ENCODE results near the gene RBM39. TPM values are rescaled to one million over a fixed set of nuclear protein-coding genes. Genes with fewer than 3 reads are reported as not detected.

Gene RBM39
- total and polyA plus RNA-seq, 11 donors, result 72.6 to 165 (median 112) TPM

- 35 to 39% (median 38%) methylated on average over 4 of the region's 4 CpGs for WGBS, 4 donors
- DNase-seq (no peak), ATAC-seq (no peak)
- H3K36me3 ChIP-seq, result peaks cover 0 to 73% (median 71%) of the 10 kb centered on the region in 9 donors
- peak overlapping the region in 1 of 12 donors; percentile 43 for H3K27ac ChIP-seq
- intact Hi-C loops (cut with DNase I), result loop anchor here in 4 of 10 donors (5.0 to 10.0 kb wide), 2 partner anchors 36 to 146 kb away; no protein-coding TSS in a partner anchor
- peaks cover 26 to 80% (median 65%) of the 10 kb centered on the region in 12 donors for H3K4me1 ChIP-seq
- H3K4me3 ChIP-seq, result peak overlapping the region in 4 of 12 donors; percentile 75 to 91 (median 82)
- H3K27me3 ChIP-seq, result no peaks in the 10 kb centered on the region
- no peak for TF ChIP-seq POLR2A (IDR thresholded peaks at IDR 0.05)
- H3K9me3 ChIP-seq, result no peaks in the 10 kb centered on the region
Measured at GRCh38 chr20:35738410-35739179, 3.5 kb downstream of the RBM39 start.

GRCh38 chr20:35737865-35738333 lies 4.2 kb downstream of the RBM39 start:
- intact Hi-C loops (cut with DNase I), result loop anchor here in 4 of 10 donors (5.0 to 10.0 kb wide), 2 partner anchors 36 to 147 kb away; no protein-coding TSS in a partner anchor
- Histone ChIP-seq H3K4me3 (peak overlapping the region in 3 of 12 donors; percentile 75 to 91 (median 77)), H3K4me1 (peaks cover 27 to 80% (median 63%) of the 10 kb centered on the region in 12 donors), H3K27ac (no peak overlapping the region), H3K36me3 (peaks cover 0 to 80% (median 78%) of the 10 kb centered on the region in 9 donors), H3K9me3 (no peaks in the 10 kb centered on the region), H3K27me3 (no peaks in the 10 kb centered on the region)
- TF ChIP-seq POLR2A (IDR thresholded peaks at IDR 0.05), result no peak
- TF ChIP-seq, protein P1, sequence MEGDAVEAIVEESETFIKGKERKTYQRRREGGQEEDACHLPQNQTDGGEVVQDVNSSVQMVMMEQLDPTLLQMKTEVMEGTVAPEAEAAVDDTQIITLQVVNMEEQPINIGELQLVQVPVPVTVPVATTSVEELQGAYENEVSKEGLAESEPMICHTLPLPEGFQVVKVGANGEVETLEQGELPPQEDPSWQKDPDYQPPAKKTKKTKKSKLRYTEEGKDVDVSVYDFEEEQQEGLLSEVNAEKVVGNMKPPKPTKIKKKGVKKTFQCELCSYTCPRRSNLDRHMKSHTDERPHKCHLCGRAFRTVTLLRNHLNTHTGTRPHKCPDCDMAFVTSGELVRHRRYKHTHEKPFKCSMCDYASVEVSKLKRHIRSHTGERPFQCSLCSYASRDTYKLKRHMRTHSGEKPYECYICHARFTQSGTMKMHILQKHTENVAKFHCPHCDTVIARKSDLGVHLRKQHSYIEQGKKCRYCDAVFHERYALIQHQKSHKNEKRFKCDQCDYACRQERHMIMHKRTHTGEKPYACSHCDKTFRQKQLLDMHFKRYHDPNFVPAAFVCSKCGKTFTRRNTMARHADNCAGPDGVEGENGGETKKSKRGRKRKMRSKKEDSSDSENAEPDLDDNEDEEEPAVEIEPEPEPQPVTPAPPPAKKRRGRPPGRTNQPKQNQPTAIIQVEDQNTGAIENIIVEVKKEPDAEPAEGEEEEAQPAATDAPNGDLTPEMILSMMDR (IDR thresholded peaks at IDR 0.05), result no peak
- DNase-seq (no peak), ATAC-seq (no peak)
- 82 to 94% (median 88%) methylated on average over 15 of the region's 15 CpGs for WGBS, 4 donors

DNA sequence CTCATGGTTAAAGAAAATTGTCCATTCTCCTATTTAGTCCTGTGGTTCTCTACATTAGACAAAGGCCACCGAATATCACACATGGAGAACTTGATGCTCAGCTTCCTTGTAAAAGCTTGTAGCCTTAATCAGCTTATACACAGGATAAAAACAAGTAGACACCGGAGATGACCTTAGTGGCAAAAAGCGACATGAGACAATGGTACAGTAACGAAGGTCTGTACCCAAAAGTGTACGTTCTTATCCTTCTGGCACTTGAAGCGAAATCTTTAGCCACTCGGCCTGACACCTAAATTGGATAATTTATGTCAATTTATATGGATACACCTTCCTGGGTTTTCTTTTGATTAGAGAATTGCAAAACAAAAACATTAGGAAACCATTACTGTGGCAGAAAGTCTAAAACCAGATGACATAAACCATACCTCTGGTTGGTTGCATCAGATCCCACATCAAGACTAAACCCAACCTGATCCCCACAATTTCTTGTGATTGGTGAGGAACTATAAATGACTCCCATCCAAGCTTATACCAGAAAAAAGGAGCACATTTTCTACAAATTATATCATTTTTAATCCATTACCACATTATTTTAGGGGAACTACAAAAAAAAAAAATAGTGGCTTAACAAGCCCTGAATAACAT lies 6.1 kb downstream of the RBM39 start:
- Histone ChIP-seq H3K27ac (peak overlapping the region in 1 of 12 donors; percentile 19), H3K4me3 (peak overlapping the region in 4 of 12 donors; percentile 3 to 16 (median 8)), H3K4me1 (peaks cover 29 to 98% (median 80%) of the 10 kb centered on the region in 12 donors), H3K27me3 (no peaks in the 10 kb centered on the region), H3K36me3 (peaks cover 0 to 100% (median 97%) of the 10 kb centered on the region in 9 donors), H3K9me3 (no peaks in the 10 kb centered on the region)
- ATAC-seq, result no peak
- TF ChIP-seq POLR2A (IDR thresholded peaks at IDR 0.05), result no peak
- TF ChIP-seq, protein P1 (IDR thresholded peaks at IDR 0.05), result no peak
- intact Hi-C loops (cut with DNase I), result loop anchor here in 5 of 10 donors (2.0 to 10.0 kb wide), 3 partner anchors 27 to 149 kb away; no protein-coding TSS in a partner anchor
- DNase-seq, result no peak
- WGBS, 4 donors, result 21 to 32% (median 29%) methylated on average over 7 of the region's 7 CpGs

DNA sequence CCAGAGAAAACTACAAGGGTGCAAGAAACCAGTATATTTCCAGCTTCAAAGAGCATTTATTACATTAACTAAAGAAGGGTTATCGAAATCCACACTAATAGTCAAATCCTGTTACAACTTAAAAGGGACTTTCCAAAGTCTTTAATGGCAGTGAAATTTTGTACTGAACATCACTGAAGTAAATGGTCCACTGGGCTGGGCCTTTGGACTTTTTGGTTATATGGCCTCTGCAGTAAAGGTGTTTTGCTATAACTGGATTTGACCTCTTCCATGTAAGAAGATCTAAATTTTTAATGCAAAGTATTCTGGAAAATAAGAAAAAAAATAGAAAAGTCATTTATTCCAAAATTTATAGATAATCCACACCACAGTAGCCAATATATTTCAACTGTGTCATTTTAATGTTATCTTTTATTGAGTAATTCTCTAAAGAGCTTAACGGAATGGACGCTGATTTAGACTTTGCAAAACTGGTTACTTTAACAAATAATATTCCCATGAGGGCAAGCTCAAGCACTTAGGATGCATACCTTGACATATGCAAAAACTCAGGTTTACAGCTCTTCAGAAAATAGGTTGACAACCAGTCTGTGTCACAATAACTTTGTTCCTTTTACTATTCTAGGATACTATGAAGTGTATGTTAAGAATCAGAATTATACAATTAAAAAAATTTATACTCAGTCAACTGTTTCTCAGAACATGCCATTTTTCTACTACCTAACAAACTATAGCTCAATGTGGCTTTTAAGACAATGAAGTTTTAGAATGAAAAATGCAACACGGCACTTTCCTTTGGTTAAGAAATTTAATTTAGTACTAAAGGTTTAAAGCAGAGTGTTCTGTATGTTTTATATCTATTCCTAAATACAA lies 7.0 kb downstream of the RBM39 start:
- DNase-seq, result no peak
- Histone ChIP-seq H3K4me1 (peaks cover 29 to 100% (median 84%) of the 10 kb centered on the region in 12 donors), H3K9me3 (no peaks in the 10 kb centered on the region), H3K4me3 (peak overlapping the region in 1 of 12 donors; percentile 8), H3K27ac (peak overlapping the region in 1 of 12 donors; percentile 28), H3K36me3 (peaks cover 0 to 100% (median 100%) of the 10 kb centered on the region in 9 donors), H3K27me3 (no peaks in the 10 kb centered on the region)
- intact Hi-C loops (cut with DNase I), result loop anchor here in 5 of 10 donors (2.0 to 10.0 kb wide), 3 partner anchors 26 to 150 kb away; no protein-coding TSS in a partner anchor
- TF ChIP-seq, protein P1 (IDR thresholded peaks at IDR 0.05), result no peak
- no peak for TF ChIP-seq POLR2A (IDR thresholded peaks at IDR 0.05)
- no peak for ATAC-seq
- 46 to 62% (median 53%) methylated on average over 4 of the region's 4 CpGs for WGBS, 4 donors
